CD14-positive monocyte (primary cell): ENCODE data around the gene GTF3C1. TPM values are rescaled to one million over a fixed set of nuclear protein-coding genes. Genes with fewer than 3 reads are reported as not detected.

Experiments
- DNase-seq, 3 donors: peaks; one replicate each; pipeline ENCODE4 v3.0.0-alpha.2; 2011 to 2022
- H2AFZ ChIP-seq: 2 replicates; pipeline ENCODE4 v1.6.0; 2012; ENCODE audit warnings: mild to moderate bottlenecking, low read depth, low read length, inconsistent platforms; ENCODE audit not compliant: insufficient read depth, poor library complexity, severe bottlenecking
- H3K27ac ChIP-seq, 2 donors: 1 replicate in 1 of 2; 2 replicates in 1 of 2; pipeline ENCODE4 v1.5.1; 2012 to 2013; ENCODE audit warnings: low read length in 2 of 2, control low read depth in 1 of 2, inconsistent platforms in 1 of 2, low read depth in 1 of 2, mild to moderate bottlenecking in 1 of 2
- H3K27me3 ChIP-seq, 2 donors: one replicate each; pipeline versions ENCODE4 v1.6.0 to v1.6.1; 2011 to 2013; ENCODE audit warnings: low read length in 2 of 2; ENCODE audit not compliant: control insufficient read depth in 2 of 2, insufficient read depth in 2 of 2
- H3K36me3 ChIP-seq, 2 donors: replicated peaks in 1 of 2; 1 replicate in 1 of 2; 2 replicates in 1 of 2; pipeline versions ENCODE4 v1.5.1 to v1.6.1; 2012 to 2013; ENCODE audit warnings: low read length in 2 of 2, control low read depth in 1 of 2, inconsistent platforms in 1 of 2, mild to moderate bottlenecking in 1 of 2; ENCODE audit not compliant: insufficient read depth in 2 of 2, control insufficient read depth in 1 of 2
- H3K4me1 ChIP-seq, 2 donors: 1 replicate in 1 of 2; 2 replicates in 1 of 2; pipeline versions ENCODE4 v1.5.1 to v1.6.1; 2012 to 2013; ENCODE audit warnings: low read length in 2 of 2, control low read depth in 1 of 2, inconsistent platforms in 1 of 2, mild to moderate bottlenecking in 1 of 2, moderate library complexity in 1 of 2; ENCODE audit not compliant: insufficient read depth in 2 of 2, control insufficient read depth in 1 of 2
- H3K4me2 ChIP-seq: replicated peaks from 2 replicates; pipeline ENCODE3; 2012; ENCODE audit warnings: low read length, moderate library complexity, mild to moderate bottlenecking; ENCODE audit not compliant: poor library complexity, severe bottlenecking; ENCODE audit errors: extremely low read depth
- H3K4me3 ChIP-seq, 3 experiments: fragments of 200-600 bp in 1 of 3; sonication (generic) in 1 of 3; replicated peaks in 1 of 3; 1 replicate in 2 of 3; 2 replicates in 1 of 3; pipeline ENCODE4 v1.5.1; 2011 to 2013; ENCODE audit warnings: low read length in 3 of 3, mild to moderate bottlenecking in 3 of 3, control low read depth in 2 of 3, low read depth in 2 of 3, inconsistent platforms in 1 of 3, moderate library complexity in 1 of 3
- H3K79me2 ChIP-seq: 2 replicates; pipeline ENCODE4 v1.6.0; 2012; ENCODE audit warnings: mild to moderate bottlenecking, control low read depth, inconsistent platforms, low read length, moderate library complexity; ENCODE audit not compliant: insufficient read depth
- H3K9ac ChIP-seq: 2 replicates; pipeline ENCODE4 v1.6.0; 2017; ENCODE audit warnings: low read length, mild to moderate bottlenecking; ENCODE audit not compliant: insufficient read depth, poor library complexity, severe bottlenecking
- H3K9me3 ChIP-seq, 2 donors: replicated peaks in 1 of 2; 1 replicate in 1 of 2; 2 replicates in 1 of 2; pipeline versions ENCODE4 v1.5.1 to v1.6.1; 2012 to 2013; ENCODE audit warnings: low read length in 2 of 2, control low read depth in 1 of 2; ENCODE audit not compliant: control insufficient read depth in 1 of 2, insufficient read depth in 1 of 2
- H4K20me1 ChIP-seq: 2 replicates; pipeline ENCODE4 v1.6.0; 2012; ENCODE audit warnings: mild to moderate bottlenecking, low read length, control low read depth, moderate library complexity; ENCODE audit not compliant: insufficient read depth
- H3K27ac Mint-ChIP-seq, 7 donors: one replicate each; pipeline ENCODE4 v1.8.0; 2020; ENCODE audit warnings: mild to moderate bottlenecking in 7 of 7, mixed read lengths in 7 of 7, moderate library complexity in 6 of 7, inconsistent platforms in 2 of 7
- H3K27me3 Mint-ChIP-seq, 3 donors: one replicate each; pipeline ENCODE4 v1.8.0; 2021 to 2022; ENCODE audit warnings: low read depth in 3 of 3, mild to moderate bottlenecking in 3 of 3, mixed read lengths in 3 of 3, moderate library complexity in 3 of 3, inconsistent platforms in 1 of 3
- H3K36me3 Mint-ChIP-seq, 2 donors: one replicate each; pipeline ENCODE4 v1.8.0; 2020; ENCODE audit warnings: mixed read lengths in 2 of 2, inconsistent platforms in 1 of 2, mild to moderate bottlenecking in 1 of 2
- H3K4me1 Mint-ChIP-seq: one replicate; pipeline ENCODE4 v1.8.0; 2020; ENCODE audit warnings: mild to moderate bottlenecking, mixed read lengths
- H3K4me3 Mint-ChIP-seq, 2 donors: one replicate each; pipeline ENCODE4 v1.8.0; 2020; ENCODE audit warnings: mild to moderate bottlenecking in 2 of 2, mixed read lengths in 2 of 2, moderate library complexity in 1 of 2
- H3K9me3 Mint-ChIP-seq, 7 donors: one replicate each; pipeline ENCODE4 v1.8.0; 2020 to 2022; ENCODE audit warnings: mixed read lengths in 7 of 7, mild to moderate bottlenecking in 6 of 7, moderate library complexity in 6 of 7, inconsistent platforms in 2 of 7
- WGBS: methylation state at CpG from one replicate; pipeline ENCODE4 v1.1.5; 2013; ENCODE audit warnings: missing lambda C conversion rate; ENCODE audit not compliant: insufficient coverage; 5-methylcytosine and 5-hydroxymethylcytosine counted together
- intact Hi-C, 2 donors: fragments of 100-400 bp; cut with micrococcal nuclease; formaldehyde crosslinking; loops; one replicate each; pipeline versions ENCODE4 v1.15.0 to v1.15.1; 2023
- polyA plus RNA-seq, 3 donors: library from polyadenylated mRNA; depleted of rRNA in 1 of 3; unstranded in 2 of 3; stranded (reverse) in 1 of 3; fragments of 300-500 nt in 2 of 3; fragments of >200 nt in 1 of 3; fragmentation: Illumina TruSeq in 2 of 3; gene quantifications; 1 replicate in 2 of 3; 2 replicates in 1 of 3; pipeline ENCODE4 v1.2.3, GENCODE V29; 2012 to 2021
- TF ChIP-seq, protein P1 (sequence below): fragments of 200-600 bp; IDR thresholded peaks from one replicate; pipeline ENCODE4 v1.8.0; 2022; ENCODE audit warnings: antibody characterized with exemption, mild to moderate bottlenecking

Gene GTF3C1
- polyA plus RNA-seq, 3 donors, result 7.0 to 22.0 (median 12.8) TPM

DNA sequence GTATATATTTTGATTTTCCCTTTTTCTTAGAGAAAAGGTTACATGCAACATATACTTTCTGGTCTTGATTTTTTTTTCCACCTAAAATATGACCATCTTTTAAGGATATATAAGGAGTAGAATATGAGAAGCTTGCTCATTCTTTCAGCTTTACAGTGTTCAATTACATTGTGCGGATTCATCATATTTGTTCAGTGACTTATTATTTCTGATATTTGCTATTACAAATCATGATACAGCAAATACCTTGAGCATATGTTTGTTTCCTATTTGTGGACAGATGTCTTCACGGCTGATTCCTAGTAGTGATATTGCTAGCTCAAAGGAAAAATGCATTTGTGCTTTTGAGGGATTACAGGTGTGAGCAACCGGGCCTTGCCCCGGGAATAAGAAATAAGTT is 18.4 kb upstream of the GTF3C1 start:
- peaks cover 31% of the 10 kb centered on the region for H3K4me1 Mint-ChIP-seq
- H3K27me3 Mint-ChIP-seq, result peaks cover 0 to 5% (median 0%) of the 10 kb centered on the region in 3 donors
- H3K4me3 Mint-ChIP-seq, result no peak overlapping the region
- no peak overlapping the region for H2AFZ ChIP-seq
- H3K9me3 Mint-ChIP-seq, result no peaks in the 10 kb centered on the region
- no peak overlapping the region for H3K4me3 ChIP-seq
- intact Hi-C loops, result no loop called here
- H3K27ac Mint-ChIP-seq, result no peak overlapping the region
- no peak overlapping the region for H3K27ac ChIP-seq
- no peak overlapping the region for H3K4me2 ChIP-seq
- TF ChIP-seq, protein P1, sequence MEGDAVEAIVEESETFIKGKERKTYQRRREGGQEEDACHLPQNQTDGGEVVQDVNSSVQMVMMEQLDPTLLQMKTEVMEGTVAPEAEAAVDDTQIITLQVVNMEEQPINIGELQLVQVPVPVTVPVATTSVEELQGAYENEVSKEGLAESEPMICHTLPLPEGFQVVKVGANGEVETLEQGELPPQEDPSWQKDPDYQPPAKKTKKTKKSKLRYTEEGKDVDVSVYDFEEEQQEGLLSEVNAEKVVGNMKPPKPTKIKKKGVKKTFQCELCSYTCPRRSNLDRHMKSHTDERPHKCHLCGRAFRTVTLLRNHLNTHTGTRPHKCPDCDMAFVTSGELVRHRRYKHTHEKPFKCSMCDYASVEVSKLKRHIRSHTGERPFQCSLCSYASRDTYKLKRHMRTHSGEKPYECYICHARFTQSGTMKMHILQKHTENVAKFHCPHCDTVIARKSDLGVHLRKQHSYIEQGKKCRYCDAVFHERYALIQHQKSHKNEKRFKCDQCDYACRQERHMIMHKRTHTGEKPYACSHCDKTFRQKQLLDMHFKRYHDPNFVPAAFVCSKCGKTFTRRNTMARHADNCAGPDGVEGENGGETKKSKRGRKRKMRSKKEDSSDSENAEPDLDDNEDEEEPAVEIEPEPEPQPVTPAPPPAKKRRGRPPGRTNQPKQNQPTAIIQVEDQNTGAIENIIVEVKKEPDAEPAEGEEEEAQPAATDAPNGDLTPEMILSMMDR, result no peak
- 92% methylated on average over 2 of the region's 4 CpGs for WGBS
- H3K4me1 ChIP-seq, result peaks cover 9% of the 10 kb centered on the region in 2 donors
- no peaks in the 10 kb centered on the region for H4K20me1 ChIP-seq
- H3K79me2 ChIP-seq, result no peaks in the 10 kb centered on the region
- H3K27me3 ChIP-seq, result no peaks in the 10 kb centered on the region
- no peaks in the 10 kb centered on the region for H3K36me3 ChIP-seq
- no peaks in the 10 kb centered on the region for H3K9me3 ChIP-seq
- peaks cover 5 to 8% of the 10 kb centered on the region in 2 donors for H3K36me3 Mint-ChIP-seq
- no peak for DNase-seq
- H3K9ac ChIP-seq, result no peak overlapping the region

DNA sequence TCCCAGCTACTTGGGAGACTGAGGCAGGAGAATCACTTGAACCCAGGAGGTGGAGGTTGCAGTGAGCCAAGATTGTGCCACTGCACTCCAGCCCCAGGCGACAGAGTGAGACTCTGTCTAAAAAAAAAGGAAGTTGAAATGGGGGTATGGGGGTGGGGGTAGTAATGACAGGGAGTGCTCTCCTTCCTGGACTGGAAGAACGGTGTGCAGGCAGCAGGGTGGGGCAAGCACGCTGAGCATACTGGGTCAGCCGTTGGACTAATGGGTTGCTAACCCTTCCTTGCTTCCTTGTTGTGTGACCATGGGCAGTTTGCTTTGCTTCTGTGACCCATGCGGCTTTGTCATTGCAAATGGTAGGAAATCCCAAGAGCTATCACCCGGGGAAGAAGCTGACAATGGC is 16.7 kb upstream of the GTF3C1 start:
- TF ChIP-seq, protein P1, result no peak
- no peaks in the 10 kb centered on the region for H3K9me3 ChIP-seq
- peaks cover 9% of the 10 kb centered on the region in 2 donors for H3K4me1 ChIP-seq
- peak overlapping the region; percentile 4 to 26 for H3K27ac ChIP-seq
- no peaks in the 10 kb centered on the region for H3K36me3 ChIP-seq
- H2AFZ ChIP-seq, result no peak overlapping the region
- intact Hi-C loops, result no loop called here
- no peaks in the 10 kb centered on the region for H4K20me1 ChIP-seq
- no peak overlapping the region for H3K4me3 ChIP-seq
- H3K36me3 Mint-ChIP-seq, result peaks cover 5 to 9% of the 10 kb centered on the region in 2 donors
- H3K9ac ChIP-seq, result no peak overlapping the region
- peaks cover 0 to 2% (median 0%) of the 10 kb centered on the region in 3 donors for H3K27me3 Mint-ChIP-seq
- no peaks in the 10 kb centered on the region for H3K9me3 Mint-ChIP-seq
- H3K4me2 ChIP-seq, result peak overlapping the region; percentile 6
- DNase-seq, result peak; percentile 34 to 54 (median 35)
- 10% methylated on average over 6 of the region's 6 CpGs for WGBS
- peak overlapping the region in 6 of 7 donors; percentile 15 to 81 (median 64) for H3K27ac Mint-ChIP-seq
- H3K4me1 Mint-ChIP-seq, result peaks cover 31% of the 10 kb centered on the region
- H3K79me2 ChIP-seq, result no peaks in the 10 kb centered on the region
- no peaks in the 10 kb centered on the region for H3K27me3 ChIP-seq
- H3K4me3 Mint-ChIP-seq, result peak overlapping the region in 1 of 2 donors; percentile 59
